Measurements from ENCODE around the gene PEPD.
"Not testable (repeated sequence)": the region's sequence is repeated elsewhere in the genome, so short reads cannot be mapped to it uniquely, and the experiment has no call there.

PEPD gene

DNA sequence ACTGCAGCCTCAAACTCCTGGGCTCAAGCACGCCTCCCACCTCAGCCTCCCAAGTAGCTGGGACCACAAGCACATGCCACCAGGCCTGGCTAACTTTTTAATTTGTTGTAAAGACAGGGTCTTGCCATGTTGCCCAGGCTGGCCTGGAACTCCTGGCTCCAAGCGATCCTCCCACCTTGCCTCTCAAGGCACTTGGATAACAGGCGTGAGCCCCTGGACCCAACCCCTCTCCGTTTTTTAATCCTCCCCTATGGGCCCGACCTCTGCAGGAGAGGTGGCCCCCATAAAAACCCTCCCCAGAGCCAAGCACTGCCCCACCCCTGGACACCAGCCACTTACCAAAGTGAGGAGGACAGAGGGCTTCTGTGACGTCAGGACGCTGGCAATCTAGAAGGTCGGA is 28.6 kb downstream of the PEPD start:
- TF ChIP-seq, protein P1, sequence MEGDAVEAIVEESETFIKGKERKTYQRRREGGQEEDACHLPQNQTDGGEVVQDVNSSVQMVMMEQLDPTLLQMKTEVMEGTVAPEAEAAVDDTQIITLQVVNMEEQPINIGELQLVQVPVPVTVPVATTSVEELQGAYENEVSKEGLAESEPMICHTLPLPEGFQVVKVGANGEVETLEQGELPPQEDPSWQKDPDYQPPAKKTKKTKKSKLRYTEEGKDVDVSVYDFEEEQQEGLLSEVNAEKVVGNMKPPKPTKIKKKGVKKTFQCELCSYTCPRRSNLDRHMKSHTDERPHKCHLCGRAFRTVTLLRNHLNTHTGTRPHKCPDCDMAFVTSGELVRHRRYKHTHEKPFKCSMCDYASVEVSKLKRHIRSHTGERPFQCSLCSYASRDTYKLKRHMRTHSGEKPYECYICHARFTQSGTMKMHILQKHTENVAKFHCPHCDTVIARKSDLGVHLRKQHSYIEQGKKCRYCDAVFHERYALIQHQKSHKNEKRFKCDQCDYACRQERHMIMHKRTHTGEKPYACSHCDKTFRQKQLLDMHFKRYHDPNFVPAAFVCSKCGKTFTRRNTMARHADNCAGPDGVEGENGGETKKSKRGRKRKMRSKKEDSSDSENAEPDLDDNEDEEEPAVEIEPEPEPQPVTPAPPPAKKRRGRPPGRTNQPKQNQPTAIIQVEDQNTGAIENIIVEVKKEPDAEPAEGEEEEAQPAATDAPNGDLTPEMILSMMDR (IDR thresholded peaks at IDR 0.05; ENCODE audit: extremely low read depth, insufficient read depth, missing control alignments) = no peak
- no peak for DNase-seq (ENCODE audit: low spot score)
- in situ Hi-C loops (cut with MboI; ENCODE audit: low pct_unique_long_range_greater_than_20kb, low sequenced_read_pairs, unreplicated experiment) = no loop called here

DNA sequence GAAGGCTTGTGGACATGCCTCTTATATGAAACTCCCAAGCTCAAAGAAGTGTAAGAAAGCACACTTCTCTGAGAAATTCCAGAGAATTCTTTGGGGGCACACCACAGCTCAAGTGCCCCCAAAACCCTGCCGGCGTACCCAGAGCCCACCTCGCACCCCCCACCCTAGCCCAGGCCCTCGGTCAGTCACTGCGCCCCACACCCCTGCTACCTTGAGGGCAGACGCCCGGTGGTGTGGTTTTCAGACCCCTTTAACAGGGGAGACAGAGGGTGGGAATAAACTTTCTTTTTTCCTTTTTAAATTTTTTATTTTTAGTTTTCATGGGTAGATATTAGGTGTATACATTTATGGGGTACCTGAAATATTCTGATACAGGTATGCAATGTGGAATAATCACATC is 29.5 kb downstream of the PEPD start:
- in situ Hi-C loops (cut with MboI; ENCODE audit: low pct_unique_long_range_greater_than_20kb, low sequenced_read_pairs, unreplicated experiment) = no loop called here
- TF ChIP-seq, protein P1 (IDR thresholded peaks at IDR 0.05; ENCODE audit: extremely low read depth, insufficient read depth, missing control alignments) = no peak
- no peak for DNase-seq (ENCODE audit: low spot score)

DNA sequence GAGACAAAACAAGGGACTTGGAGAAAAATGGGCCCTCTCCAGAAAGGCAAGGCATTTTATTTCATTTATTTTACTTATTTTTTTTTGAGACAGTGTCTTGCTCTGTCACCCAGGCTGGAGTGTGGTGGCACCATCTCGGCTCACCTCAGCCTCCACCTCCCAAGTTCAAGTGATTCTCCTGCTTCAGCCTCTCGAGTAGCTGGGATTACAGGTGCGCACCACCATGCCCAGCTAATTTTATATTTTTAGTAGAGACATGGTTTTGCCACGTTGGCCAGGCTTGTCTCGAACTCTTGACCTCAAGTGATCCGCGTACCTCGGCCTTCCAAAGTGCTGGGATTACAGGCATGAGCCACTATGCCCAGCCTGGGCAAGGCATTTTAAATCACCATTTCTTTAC is 31.0 kb downstream of the PEPD start:
- DNase-seq (ENCODE audit: low spot score); in situ Hi-C loops (cut with MboI; ENCODE audit: low pct_unique_long_range_greater_than_20kb, low sequenced_read_pairs, unreplicated experiment): not testable (repeated sequence)

DNA sequence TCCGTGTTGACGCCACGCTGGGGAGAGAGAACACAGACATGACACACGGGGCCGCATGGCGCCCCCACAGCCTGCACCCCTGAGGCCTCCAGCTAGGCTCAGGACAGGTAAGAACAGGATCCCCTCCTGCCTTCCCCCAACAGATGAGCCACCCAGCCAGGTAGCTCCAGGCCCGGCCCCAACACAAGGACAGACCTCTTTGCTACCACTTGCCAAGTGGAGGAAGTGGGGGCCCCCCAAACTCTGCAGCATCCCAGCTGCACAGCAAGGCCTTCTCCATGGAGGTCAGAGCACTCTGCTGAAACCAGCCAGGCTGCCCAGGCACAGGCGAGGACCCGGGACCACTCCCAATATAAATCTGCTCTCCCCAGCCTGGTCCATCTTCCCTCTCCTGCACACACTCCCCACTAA is 31.5 kb downstream of the PEPD start:
- in situ Hi-C loops (cut with MboI; ENCODE audit: low pct_unique_long_range_greater_than_20kb, low sequenced_read_pairs, unreplicated experiment) = no loop called here
- DNase-seq (ENCODE audit: low spot score) = no peak
- TF ChIP-seq, protein P1 (IDR thresholded peaks at IDR 0.05; ENCODE audit: extremely low read depth, insufficient read depth, missing control alignments) = no peak

DNA sequence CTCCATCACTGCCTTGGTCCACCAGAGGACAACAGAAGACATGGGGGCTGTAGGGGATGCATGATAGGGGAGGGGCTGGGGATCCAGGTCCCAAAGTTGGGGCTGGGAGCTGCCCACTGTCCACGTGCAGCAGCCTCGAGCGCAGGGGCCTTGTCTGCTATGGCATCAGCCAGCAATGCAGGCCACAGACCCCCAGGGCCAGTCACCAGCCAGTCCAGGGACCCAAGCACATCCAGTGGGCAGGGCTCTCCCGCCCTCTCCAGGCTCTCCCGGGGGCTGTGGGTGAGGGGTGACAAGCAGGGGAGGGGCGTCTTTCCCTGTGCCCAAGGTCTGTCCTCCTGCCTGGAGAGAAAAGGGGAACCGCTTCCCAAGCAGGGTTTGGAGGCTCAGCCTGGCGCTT is 32.8 kb downstream of the PEPD start:
- TF ChIP-seq, protein P1 (IDR thresholded peaks at IDR 0.05; ENCODE audit: extremely low read depth, insufficient read depth, missing control alignments) = no peak
- in situ Hi-C loops (cut with MboI; ENCODE audit: low pct_unique_long_range_greater_than_20kb, low sequenced_read_pairs, unreplicated experiment) = no loop called here
- DNase-seq (ENCODE audit: low spot score) = no peak

DNA sequence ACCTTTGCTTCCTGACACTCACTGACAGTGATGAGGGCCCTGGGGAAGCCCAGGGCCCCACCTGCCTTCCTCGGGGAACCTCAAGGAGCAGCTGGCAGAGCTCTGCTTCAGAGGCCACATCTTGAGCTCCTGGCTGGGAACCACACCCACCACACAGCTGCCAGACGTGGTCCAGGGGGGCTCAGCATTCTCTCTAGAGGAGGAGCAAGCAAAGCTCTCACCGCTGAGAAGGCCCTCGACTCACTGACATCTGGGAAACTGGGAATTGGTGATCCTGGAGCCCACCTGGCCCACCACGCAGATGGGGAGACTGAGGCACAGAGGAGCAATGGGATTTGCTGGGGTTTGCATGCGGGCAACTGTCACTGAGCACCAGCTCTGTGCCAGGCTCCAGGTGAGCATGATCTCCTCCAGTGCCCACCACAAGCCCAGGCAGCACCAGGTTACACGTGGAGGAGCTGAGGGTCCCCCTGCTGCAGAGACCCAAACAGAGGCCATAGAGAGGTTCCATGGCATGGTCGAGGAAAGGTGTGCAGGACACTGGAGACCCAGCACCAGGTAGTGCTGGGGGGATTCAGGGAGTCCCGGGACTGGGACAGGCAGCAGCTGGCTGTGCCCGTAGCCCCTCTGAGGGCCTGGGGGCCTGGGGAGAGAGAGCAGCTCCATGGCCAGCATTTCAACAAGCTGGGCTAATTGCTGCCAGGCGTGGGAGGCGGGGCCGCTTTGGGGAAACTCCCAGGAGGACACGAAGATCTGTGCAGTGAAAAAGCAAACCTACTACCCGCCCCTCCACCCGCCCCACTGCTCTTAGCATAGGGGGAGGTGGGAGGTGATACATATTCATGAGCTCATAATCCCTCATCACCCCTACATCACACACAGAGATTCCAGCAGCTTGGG is 33.4 kb downstream of the PEPD start:
- no peak for DNase-seq (ENCODE audit: low spot score)
- in situ Hi-C loops (cut with MboI; ENCODE audit: low pct_unique_long_range_greater_than_20kb, low sequenced_read_pairs, unreplicated experiment) = no loop called here
- TF ChIP-seq, protein P1 (IDR thresholded peaks at IDR 0.05; ENCODE audit: extremely low read depth, insufficient read depth, missing control alignments) = no peak

Data from GM13977 (cell line).